ENCODE results near the gene CCDC158.

CCDC158 gene

DNA sequence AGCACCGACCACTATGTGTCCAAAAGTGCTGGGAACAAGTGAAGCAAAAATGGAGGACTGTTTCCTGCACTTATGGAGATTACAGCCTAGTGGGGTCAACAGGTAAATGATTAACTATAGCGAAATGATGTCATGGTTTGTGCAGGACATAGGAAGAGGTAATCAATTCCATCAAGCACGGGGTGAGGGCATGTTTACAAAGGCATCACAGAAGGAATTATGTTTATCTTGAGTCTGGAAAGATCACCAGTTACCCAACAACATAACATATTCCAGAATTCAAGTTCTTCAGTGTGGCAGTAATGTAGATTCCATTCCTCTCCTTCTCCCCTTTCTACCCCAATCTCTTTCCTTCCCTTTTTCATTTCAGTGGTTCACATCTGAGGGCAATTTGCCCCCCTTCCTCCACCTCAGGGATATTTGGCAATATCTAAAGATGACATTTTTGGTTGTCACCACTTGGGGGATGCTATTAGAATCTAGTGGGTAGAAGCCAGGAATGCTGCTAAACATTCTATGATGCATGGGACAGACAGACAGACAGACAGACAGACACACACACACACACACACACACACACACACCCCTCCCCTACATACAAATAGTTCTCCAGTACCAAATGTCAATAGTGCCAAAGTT lies 145.3 kb downstream of the CCDC158 start:
- DNase-seq (ENCODE audit: low read depth) = no peak
- no peak overlapping the region for H3K4me3 ChIP-seq (ENCODE audit: low read depth, low read length)
- TF ChIP-seq, protein P1, sequence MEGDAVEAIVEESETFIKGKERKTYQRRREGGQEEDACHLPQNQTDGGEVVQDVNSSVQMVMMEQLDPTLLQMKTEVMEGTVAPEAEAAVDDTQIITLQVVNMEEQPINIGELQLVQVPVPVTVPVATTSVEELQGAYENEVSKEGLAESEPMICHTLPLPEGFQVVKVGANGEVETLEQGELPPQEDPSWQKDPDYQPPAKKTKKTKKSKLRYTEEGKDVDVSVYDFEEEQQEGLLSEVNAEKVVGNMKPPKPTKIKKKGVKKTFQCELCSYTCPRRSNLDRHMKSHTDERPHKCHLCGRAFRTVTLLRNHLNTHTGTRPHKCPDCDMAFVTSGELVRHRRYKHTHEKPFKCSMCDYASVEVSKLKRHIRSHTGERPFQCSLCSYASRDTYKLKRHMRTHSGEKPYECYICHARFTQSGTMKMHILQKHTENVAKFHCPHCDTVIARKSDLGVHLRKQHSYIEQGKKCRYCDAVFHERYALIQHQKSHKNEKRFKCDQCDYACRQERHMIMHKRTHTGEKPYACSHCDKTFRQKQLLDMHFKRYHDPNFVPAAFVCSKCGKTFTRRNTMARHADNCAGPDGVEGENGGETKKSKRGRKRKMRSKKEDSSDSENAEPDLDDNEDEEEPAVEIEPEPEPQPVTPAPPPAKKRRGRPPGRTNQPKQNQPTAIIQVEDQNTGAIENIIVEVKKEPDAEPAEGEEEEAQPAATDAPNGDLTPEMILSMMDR (IDR thresholded peaks at IDR 0.05; ENCODE audit: low read depth, low read length, missing control alignments) = no peak

DNA sequence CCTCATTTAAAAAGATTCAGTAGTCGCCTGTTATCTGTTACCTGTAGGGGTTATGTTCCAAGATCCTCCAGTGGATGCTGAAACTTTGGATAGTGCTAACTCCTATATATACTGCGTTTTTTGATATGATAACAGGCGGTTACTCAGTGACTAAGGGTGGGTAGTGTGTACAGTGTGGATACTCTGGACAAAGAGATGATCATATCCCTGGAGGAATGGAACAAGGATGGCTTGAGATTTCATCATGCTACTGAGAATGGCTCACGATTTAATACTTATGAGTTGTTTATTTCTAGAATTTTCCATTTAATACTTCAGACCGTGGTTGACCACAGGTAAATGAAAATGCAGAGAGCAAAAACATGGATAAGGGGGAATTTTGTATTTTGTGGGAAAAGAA lies 147.9 kb downstream of the CCDC158 start:
- no peak overlapping the region for H3K4me3 ChIP-seq (ENCODE audit: low read depth, low read length)
- TF ChIP-seq, protein P1 (IDR thresholded peaks at IDR 0.05; ENCODE audit: low read depth, low read length, missing control alignments) = no peak
- no peak for DNase-seq (ENCODE audit: low read depth)

DNA sequence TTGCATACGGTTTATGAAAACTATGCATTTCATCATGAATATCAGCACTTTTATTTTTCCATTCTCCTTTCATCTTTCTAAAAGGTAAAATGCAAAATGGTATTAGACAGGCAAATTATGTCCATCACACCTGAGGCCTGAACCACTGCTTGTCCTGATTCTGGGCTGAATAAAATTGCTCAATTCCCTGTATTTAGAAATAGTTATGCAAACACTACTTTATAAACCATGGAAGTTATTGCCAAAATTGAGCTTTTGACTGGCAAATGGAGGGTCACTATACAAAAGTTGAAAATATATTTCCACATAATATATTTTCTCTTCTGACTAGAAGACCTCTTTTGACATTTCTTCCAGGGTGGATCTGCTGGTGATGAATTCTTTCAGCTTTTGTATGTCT lies 148.4 kb downstream of the CCDC158 start:
- no peak for DNase-seq (ENCODE audit: low read depth)
- TF ChIP-seq, protein P1 (IDR thresholded peaks at IDR 0.05; ENCODE audit: low read depth, low read length, missing control alignments) = no peak
- no peak overlapping the region for H3K4me3 ChIP-seq (ENCODE audit: low read depth, low read length)

DNA sequence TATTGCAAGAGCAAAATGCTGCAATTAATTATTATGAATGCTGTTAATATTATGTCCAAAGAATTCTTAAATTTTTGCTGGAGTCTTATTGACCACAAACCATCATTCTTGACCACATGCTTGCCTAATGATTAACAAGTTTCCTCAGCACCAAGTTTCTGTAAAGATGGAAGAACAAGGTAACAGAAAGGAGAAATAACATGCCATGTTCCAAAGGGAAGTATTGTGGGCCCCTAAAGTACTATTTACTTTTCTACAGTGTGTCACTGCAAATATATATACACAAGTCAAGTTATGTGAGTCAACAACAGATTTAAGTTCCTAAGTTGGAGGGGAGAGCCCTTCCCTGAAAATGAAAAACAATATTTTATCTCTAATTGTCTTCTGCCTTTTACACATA lies 148.9 kb downstream of the CCDC158 start:
- TF ChIP-seq, protein P1 (IDR thresholded peaks at IDR 0.05; ENCODE audit: low read depth, low read length, missing control alignments) = no peak
- H3K4me3 ChIP-seq (ENCODE audit: low read depth, low read length) = no peak overlapping the region
- no peak for DNase-seq (ENCODE audit: low read depth)

DNA sequence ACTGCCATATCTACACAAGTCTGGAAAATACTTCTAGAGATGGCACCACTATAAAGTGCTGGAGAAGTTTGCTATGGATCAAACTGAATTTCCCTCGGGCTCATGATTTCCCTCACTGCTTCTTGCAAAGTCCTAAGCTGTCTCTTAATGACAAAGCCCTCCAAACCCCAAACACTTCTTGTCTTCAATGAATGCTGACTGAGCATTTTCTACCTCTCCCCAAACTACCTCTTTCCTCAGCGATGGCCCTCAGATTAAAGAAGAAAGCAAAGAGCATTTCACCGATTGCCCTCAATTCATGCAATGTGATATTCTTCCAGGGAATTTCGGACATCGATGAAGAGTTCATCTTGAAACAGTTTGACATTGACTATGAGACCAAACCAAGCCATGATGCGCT lies 149.7 kb downstream of the CCDC158 start:
- no peak overlapping the region for H3K4me3 ChIP-seq (ENCODE audit: low read depth, low read length)
- TF ChIP-seq, protein P1 (IDR thresholded peaks at IDR 0.05; ENCODE audit: low read depth, low read length, missing control alignments) = no peak
- DNase-seq (ENCODE audit: low read depth) = no peak

DNA sequence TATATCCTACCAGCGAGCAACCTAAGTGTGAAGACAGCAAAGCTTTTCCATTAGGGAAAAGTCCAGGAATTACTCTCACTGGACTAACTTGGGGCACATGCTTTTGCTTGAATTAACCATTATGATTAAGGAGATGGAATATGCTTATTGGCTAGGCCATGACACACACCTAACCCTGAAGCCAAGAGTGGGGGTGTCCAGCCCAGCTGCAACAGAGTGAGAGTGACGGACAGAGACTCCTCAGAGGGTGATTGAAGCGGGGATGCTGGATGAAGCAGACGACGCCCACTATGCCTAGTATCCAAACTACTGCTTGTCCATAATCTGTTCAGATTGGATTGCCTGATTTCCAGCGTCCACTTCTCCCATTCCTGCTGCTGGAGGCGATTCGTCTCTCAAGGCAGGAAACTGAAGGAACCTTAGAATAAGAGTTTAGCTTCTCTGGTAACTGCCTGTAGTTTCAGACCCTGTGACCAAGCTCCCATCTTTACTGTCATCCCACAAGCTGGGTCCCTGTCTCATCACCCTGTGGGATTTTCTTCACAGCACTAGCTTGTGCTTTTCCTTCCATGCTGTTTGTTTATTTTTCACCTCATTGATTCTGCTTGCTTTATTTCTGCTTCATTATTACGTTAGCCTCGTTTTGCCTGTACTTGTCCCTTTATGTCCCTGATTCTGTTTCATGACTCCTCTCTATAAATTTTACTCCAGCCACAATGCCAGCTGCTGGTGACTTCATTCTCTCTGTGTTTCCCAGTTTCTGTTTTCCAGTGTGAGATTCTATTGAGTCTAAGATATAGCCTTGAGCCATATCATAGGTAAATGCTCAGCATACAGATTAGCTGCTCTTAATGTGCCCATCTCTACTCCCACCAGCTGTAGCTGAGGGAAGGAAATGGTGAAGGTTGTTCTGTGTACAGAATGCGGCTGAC lies 150.4 kb downstream of the CCDC158 start:
- no peak for DNase-seq (ENCODE audit: low read depth)
- H3K4me3 ChIP-seq (ENCODE audit: low read depth, low read length) = no peak overlapping the region
- TF ChIP-seq, protein P1 (IDR thresholded peaks at IDR 0.05; ENCODE audit: low read depth, low read length, missing control alignments) = no peak
